Measurements from ENCODE around the gene LRRC7. TPM values are rescaled to one million over a fixed set of nuclear protein-coding genes. Genes with fewer than 3 reads are reported as not detected.
A peak's percentile ranks its signal among the peaks of the same experiment; 100 is the strongest.

Gene LRRC7
- total RNA-seq, 1 experiment from 2014 or later, result not detected

- H3K36me3 ChIP-seq (ENCODE audit: insufficient read depth, low read length, poor library complexity, severe bottlenecking), result no peaks in the 10 kb centered on the region
- no peak overlapping the region for H3K27ac ChIP-seq (ENCODE audit: low read depth, low read length, poor library complexity, severe bottlenecking)
- ChIA-PET CTCF (no interaction called here), POLR2A (ENCODE audit: low non-redundant PET) (no interaction called here)
- TF ChIP-seq, protein P1, sequence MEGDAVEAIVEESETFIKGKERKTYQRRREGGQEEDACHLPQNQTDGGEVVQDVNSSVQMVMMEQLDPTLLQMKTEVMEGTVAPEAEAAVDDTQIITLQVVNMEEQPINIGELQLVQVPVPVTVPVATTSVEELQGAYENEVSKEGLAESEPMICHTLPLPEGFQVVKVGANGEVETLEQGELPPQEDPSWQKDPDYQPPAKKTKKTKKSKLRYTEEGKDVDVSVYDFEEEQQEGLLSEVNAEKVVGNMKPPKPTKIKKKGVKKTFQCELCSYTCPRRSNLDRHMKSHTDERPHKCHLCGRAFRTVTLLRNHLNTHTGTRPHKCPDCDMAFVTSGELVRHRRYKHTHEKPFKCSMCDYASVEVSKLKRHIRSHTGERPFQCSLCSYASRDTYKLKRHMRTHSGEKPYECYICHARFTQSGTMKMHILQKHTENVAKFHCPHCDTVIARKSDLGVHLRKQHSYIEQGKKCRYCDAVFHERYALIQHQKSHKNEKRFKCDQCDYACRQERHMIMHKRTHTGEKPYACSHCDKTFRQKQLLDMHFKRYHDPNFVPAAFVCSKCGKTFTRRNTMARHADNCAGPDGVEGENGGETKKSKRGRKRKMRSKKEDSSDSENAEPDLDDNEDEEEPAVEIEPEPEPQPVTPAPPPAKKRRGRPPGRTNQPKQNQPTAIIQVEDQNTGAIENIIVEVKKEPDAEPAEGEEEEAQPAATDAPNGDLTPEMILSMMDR (conservative IDR thresholded peaks at IDR 0.05; ENCODE audit: low read depth, low read length), result no peak
- TF ChIP-seq EZH2 (IDR thresholded peaks at IDR 0.05; ENCODE audit: borderline replicate concordance, low read depth, low read length, poor library complexity, severe bottlenecking), result no peak
- intact Hi-C loops (cut with micrococcal nuclease; ENCODE audit: unreplicated experiment), result no loop called here
- no peak overlapping the region for H3K4me3 ChIP-seq (ENCODE audit: low read depth, low read length, poor library complexity, severe bottlenecking)
- no peaks in the 10 kb centered on the region for H3K9me3 ChIP-seq (ENCODE audit: low read depth, low read length, poor library complexity, severe bottlenecking)
- no peaks in the 10 kb centered on the region for H3K4me1 ChIP-seq (ENCODE audit: insufficient read depth, low read length, poor library complexity, severe bottlenecking)
- H3K27me3 ChIP-seq (replicated peaks; ENCODE audit: insufficient read depth, low read depth, low read length, poor library complexity), result no peaks in the 10 kb centered on the region
- DNase-seq (ENCODE audit: low spot score), result no peak
- no TSS peak for BruUV-seq (replicated peaks)
Measured at GRCh38 chr1:69852706-69853105, 285.0 kb downstream of the LRRC7 start.

DNA sequence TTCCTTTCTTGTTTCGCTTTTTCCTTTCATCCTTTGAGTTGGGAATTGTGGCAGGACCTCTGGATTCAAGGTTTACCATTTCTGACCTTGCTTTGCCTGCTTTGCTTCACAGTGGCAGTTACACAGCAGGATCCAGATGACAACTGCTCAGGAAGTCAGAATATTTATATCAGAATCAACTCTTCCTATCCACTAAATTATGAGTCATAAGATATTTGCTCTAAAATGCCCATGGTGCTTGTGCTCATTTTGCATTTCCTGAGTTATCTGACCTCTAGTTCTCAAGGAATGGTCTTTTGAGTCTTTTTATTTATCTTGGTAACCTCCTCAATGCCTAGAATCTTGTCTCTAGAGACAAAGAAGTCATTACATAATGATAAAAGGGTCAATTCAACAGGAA is 290.8 kb downstream of the LRRC7 start:
- ChIA-PET CTCF (no interaction called here), POLR2A (ENCODE audit: low non-redundant PET) (no interaction called here)
- Histone ChIP-seq H3K4me3 (ENCODE audit: low read depth, low read length, poor library complexity, severe bottlenecking) (no peak overlapping the region), H3K27ac (ENCODE audit: low read depth, low read length, poor library complexity, severe bottlenecking) (no peak overlapping the region), H3K27me3 (replicated peaks; ENCODE audit: insufficient read depth, low read depth, low read length, poor library complexity) (no peaks in the 10 kb centered on the region), H3K36me3 (ENCODE audit: insufficient read depth, low read length, poor library complexity, severe bottlenecking) (no peaks in the 10 kb centered on the region), H3K9me3 (ENCODE audit: low read depth, low read length, poor library complexity, severe bottlenecking) (no peaks in the 10 kb centered on the region), H3K4me1 (ENCODE audit: insufficient read depth, low read length, poor library complexity, severe bottlenecking) (no peaks in the 10 kb centered on the region)
- peak; percentile 51 for DNase-seq (ENCODE audit: low spot score)
- no TSS peak for BruUV-seq (replicated peaks)
- intact Hi-C loops (cut with micrococcal nuclease; ENCODE audit: unreplicated experiment), result no loop called here
- TF ChIP-seq, protein P1 (conservative IDR thresholded peaks at IDR 0.05; ENCODE audit: low read depth, low read length), result no peak
- TF ChIP-seq EZH2 (IDR thresholded peaks at IDR 0.05; ENCODE audit: borderline replicate concordance, low read depth, low read length, poor library complexity, severe bottlenecking), result no peak

GRCh38 chr1:69861641-69862040 is 293.9 kb downstream of the LRRC7 start:
- no TSS peak for BruUV-seq (replicated peaks)
- no peak overlapping the region for H3K27ac ChIP-seq (ENCODE audit: low read depth, low read length, poor library complexity, severe bottlenecking)
- DNase-seq (ENCODE audit: low spot score), result no peak
- no peaks in the 10 kb centered on the region for H3K9me3 ChIP-seq (ENCODE audit: low read depth, low read length, poor library complexity, severe bottlenecking)
- no peak overlapping the region for H3K4me3 ChIP-seq (ENCODE audit: low read depth, low read length, poor library complexity, severe bottlenecking)
- H3K36me3 ChIP-seq (ENCODE audit: insufficient read depth, low read length, poor library complexity, severe bottlenecking), result no peaks in the 10 kb centered on the region
- no peaks in the 10 kb centered on the region for H3K4me1 ChIP-seq (ENCODE audit: insufficient read depth, low read length, poor library complexity, severe bottlenecking)
- ChIA-PET CTCF (no interaction called here), POLR2A (ENCODE audit: low non-redundant PET) (no interaction called here)
- intact Hi-C loops (cut with micrococcal nuclease; ENCODE audit: unreplicated experiment), result no loop called here
- H3K27me3 ChIP-seq (replicated peaks; ENCODE audit: insufficient read depth, low read depth, low read length, poor library complexity), result no peaks in the 10 kb centered on the region
- TF ChIP-seq, protein P1 (conservative IDR thresholded peaks at IDR 0.05; ENCODE audit: low read depth, low read length), result no peak
- no peak for TF ChIP-seq EZH2 (IDR thresholded peaks at IDR 0.05; ENCODE audit: borderline replicate concordance, low read depth, low read length, poor library complexity, severe bottlenecking)
